Measurements from ENCODE around the gene KCNH6.

The KCNH6 gene

GRCh38 chr17:63514974-63515373 lies 8.2 kb upstream of the KCNH6 start (continued):
- TF ChIP-seq INSM2 (tag by site-specific recombination; IDR thresholded peaks at IDR 0.05): no peak

GRCh38 chr17:63515426-63515825 lies 7.7 kb upstream of the KCNH6 start:
- POLR2A ChIA-PET: no interaction called here

More at GRCh38 chr17:63515426-63515825, 7.7 kb upstream of the KCNH6 start:
- H3K36me3 ChIP-seq (ENCODE audit: control insufficient read depth in 2 of 2, insufficient read depth in 1 of 2, low read length in 2 of 2): no peaks in the 10 kb centered on the region
- H3K4me3 ChIP-seq (ENCODE audit: low read depth, low read length): no peak overlapping the region
- H3K9me3 ChIP-seq (ENCODE audit: control insufficient read depth, insufficient read depth, low read depth, low read length): no peaks in the 10 kb centered on the region
- no peaks in the 10 kb centered on the region for H3K4me1 ChIP-seq (ENCODE audit: control insufficient read depth, insufficient read depth, low read length)
- no peak overlapping the region for H3K27ac ChIP-seq (ENCODE audit: extremely low read depth, low read depth, low read length)
- CTCF ChIA-PET: interaction anchor here (0.9 to 1.4 kb wide), 2 partner anchors 80 to 90 kb away, joined by 3 to 4 read pairs; no protein-coding TSS in a partner anchor
- TF ChIP-seq ZBTB48 (tag by site-specific recombination; IDR thresholded peaks at IDR 0.05) (no peak), ZNF341 (tag by site-specific recombination; IDR thresholded peaks at IDR 0.05; ENCODE audit: low read depth) (no peak), ZNF692 (tag by site-specific recombination; IDR thresholded peaks at IDR 0.05) (no peak), BCL11A (tag by site-specific recombination; IDR thresholded peaks at IDR 0.05; ENCODE audit: low read depth) (no peak), REPIN1 (tag by site-specific recombination; IDR thresholded peaks at IDR 0.05; ENCODE audit: low read depth) (no peak), ZFHX2 (tag by site-specific recombination; conservative IDR thresholded peaks at IDR 0.05) (no peak), ZNF768 (tag by site-specific recombination; IDR thresholded peaks at IDR 0.05) (no peak), ZFP37 (tag by site-specific recombination; IDR thresholded peaks at IDR 0.05) (no peak), ZFP41 (tag by site-specific recombination; IDR thresholded peaks at IDR 0.05; ENCODE audit: borderline replicate concordance) (no peak), PRDM10 (tag by site-specific recombination; IDR thresholded peaks at IDR 0.05) (no peak), ZNF48 (tag by site-specific recombination; IDR thresholded peaks at IDR 0.05) (no peak)
- TF ChIP-seq, protein P1, sequence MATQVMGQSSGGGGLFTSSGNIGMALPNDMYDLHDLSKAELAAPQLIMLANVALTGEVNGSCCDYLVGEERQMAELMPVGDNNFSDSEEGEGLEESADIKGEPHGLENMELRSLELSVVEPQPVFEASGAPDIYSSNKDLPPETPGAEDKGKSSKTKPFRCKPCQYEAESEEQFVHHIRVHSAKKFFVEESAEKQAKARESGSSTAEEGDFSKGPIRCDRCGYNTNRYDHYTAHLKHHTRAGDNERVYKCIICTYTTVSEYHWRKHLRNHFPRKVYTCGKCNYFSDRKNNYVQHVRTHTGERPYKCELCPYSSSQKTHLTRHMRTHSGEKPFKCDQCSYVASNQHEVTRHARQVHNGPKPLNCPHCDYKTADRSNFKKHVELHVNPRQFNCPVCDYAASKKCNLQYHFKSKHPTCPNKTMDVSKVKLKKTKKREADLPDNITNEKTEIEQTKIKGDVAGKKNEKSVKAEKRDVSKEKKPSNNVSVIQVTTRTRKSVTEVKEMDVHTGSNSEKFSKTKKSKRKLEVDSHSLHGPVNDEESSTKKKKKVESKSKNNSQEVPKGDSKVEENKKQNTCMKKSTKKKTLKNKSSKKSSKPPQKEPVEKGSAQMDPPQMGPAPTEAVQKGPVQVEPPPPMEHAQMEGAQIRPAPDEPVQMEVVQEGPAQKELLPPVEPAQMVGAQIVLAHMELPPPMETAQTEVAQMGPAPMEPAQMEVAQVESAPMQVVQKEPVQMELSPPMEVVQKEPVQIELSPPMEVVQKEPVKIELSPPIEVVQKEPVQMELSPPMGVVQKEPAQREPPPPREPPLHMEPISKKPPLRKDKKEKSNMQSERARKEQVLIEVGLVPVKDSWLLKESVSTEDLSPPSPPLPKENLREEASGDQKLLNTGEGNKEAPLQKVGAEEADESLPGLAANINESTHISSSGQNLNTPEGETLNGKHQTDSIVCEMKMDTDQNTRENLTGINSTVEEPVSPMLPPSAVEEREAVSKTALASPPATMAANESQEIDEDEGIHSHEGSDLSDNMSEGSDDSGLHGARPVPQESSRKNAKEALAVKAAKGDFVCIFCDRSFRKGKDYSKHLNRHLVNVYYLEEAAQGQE (tag by site-specific recombination; IDR thresholded peaks at IDR 0.05): no peak
- TF ChIP-seq, protein P2, sequence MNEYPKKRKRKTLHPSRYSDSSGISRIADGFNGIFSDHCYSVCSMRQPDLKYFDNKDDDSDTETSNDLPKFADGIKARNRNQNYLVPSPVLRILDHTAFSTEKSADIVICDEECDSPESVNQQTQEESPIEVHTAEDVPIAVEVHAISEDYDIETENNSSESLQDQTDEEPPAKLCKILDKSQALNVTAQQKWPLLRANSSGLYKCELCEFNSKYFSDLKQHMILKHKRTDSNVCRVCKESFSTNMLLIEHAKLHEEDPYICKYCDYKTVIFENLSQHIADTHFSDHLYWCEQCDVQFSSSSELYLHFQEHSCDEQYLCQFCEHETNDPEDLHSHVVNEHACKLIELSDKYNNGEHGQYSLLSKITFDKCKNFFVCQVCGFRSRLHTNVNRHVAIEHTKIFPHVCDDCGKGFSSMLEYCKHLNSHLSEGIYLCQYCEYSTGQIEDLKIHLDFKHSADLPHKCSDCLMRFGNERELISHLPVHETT (tag by site-specific recombination; IDR thresholded peaks at IDR 0.05): no peak
- TF ChIP-seq, protein P3, sequence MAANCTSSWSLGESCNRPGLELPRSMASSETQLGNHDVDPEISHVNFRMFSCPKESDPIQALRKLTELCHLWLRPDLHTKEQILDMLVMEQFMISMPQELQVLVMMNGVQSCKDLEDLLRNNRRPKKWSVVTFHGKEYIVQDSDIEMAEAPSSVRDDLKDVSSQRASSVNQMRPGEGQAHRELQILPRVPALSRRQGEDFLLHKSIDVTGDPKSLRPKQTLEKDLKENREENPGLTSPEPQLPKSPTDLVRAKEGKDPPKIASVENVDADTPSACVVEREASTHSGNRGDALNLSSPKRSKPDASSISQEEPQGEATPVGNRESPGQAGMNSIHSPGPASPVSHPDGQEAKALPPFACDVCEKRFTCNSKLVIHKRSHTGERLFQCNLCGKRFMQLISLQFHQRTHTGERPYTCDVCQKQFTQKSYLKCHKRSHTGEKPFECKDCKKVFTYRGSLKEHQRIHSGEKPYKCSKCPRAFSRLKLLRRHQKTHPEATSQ (tag by site-specific recombination; IDR thresholded peaks at IDR 0.05): no peak
